ENCODE data around the gene CCDC201. TPM values are rescaled to one million over a fixed set of nuclear protein-coding genes. Genes with fewer than 3 reads are reported as not detected.

The CCDC201 gene
- polyA plus RNA-seq, 1 of the 3 experiments (the other 2 are of a cell fraction), result not detected

- TF ChIP-seq REST (IDR thresholded peaks at IDR 0.05; ENCODE audit: low read depth, low read length) (no peak), RAD21 (IDR thresholded peaks at IDR 0.05; ENCODE audit: low read length) (no peak), TCF12 (IDR thresholded peaks at IDR 0.05) (no peak)
Measured at GRCh38 chr7:45886931-45887667, 14.2 kb upstream of the CCDC201 start (continued).

DNA sequence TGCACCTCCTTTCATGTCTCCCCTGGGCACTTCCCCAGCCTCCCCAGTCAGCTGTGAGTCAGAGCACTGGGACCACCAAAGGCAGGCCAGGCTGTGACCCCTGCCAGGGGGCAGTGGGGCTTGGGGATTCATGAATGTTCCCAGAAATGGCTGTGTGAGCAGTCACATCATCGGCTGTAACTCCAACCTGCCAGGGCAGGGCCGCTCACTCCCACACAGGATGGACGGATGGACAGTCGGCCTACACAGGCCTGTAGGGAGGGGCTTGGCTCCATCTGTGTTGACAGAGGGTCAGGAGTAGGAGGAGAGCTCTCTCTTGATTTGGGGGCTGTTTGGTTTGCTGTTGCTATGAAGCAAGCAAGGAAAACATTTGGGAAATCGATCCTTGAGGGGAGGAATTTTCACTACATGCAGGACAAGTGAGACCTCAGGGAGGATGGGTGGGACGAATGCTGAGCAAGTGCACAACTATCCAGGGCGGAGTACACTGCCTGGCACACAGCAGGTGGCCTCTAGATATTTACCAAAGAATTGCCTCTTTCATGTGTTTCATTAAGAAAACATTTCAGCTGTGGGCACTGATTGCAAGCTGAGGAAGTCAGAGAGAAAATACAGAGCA is 12.5 kb upstream of the CCDC201 start:
- POLR2A ChIA-PET, result no interaction called here
- Histone ChIP-seq H3K27ac (ENCODE audit: low read depth in 2 of 2, low read length in 1 of 2) (no peak overlapping the region), H3K9ac (no peak overlapping the region), H3K36me3 (replicated peaks in 1 of 2; ENCODE audit: control insufficient read depth in 1 of 2, insufficient read depth in 2 of 2, low read length in 1 of 2) (no peaks in the 10 kb centered on the region), H3K4me1 (ENCODE audit: control insufficient read depth in 1 of 2, insufficient read depth in 2 of 2, low read depth in 1 of 2, low read length in 1 of 2) (peaks cover 0 to 8% of the 10 kb centered on the region in 2 experiments; a peak in 1 of 4 replicates), H3F3A (replicated peaks; ENCODE audit: insufficient read depth) (no peaks in the 10 kb centered on the region), H3K9me2 (no peaks in the 10 kb centered on the region), H4K20me1 (ENCODE audit: insufficient read depth) (no peaks in the 10 kb centered on the region), H3K4me2 (no peak overlapping the region), H3K79me2 (ENCODE audit: insufficient read depth) (no peaks in the 10 kb centered on the region), H2AFZ (ENCODE audit: low read depth) (no peak overlapping the region), H3K4me3 (ENCODE audit: low read depth in 2 of 2, low read length in 1 of 2) (no peak overlapping the region), H3K9me3 (no peaks in the 10 kb centered on the region), H3K27me3 (ENCODE audit: insufficient read depth) (peaks cover 7% of the 10 kb centered on the region; the same call in 1 of the 2 replicates)
- CTCF ChIA-PET, result interaction anchor here (0.5 to 2.4 kb wide), 5 partner anchors 16 to 1294 kb away, joined by 3 to 6 read pairs (median 4); no protein-coding TSS in a partner anchor
- WGBS (ENCODE audit: low lambda C conversion rate), result 60% methylated on average over 5 of the region's 7 CpGs
- DNase-seq, result no peak
- TF ChIP-seq YY1 (IDR thresholded peaks at IDR 0.05; ENCODE audit: low read depth) (no peak), RFX5 (IDR thresholded peaks at IDR 0.05; ENCODE audit: low read length) (no peak), ELF1 (IDR thresholded peaks at IDR 0.05) (no peak), RCOR1 (IDR thresholded peaks at IDR 0.05; ENCODE audit: low read length) (no peak), NRF1 (IDR thresholded peaks at IDR 0.05; ENCODE audit: low read depth, low read length) (no peak), EP300 (IDR thresholded peaks at IDR 0.05; ENCODE audit: borderline replicate concordance in 1 of 2, low read depth in 1 of 2, low read length in 1 of 2) (no peak), REST (IDR thresholded peaks at IDR 0.05; ENCODE audit: low read depth, low read length) (no peak), ZBTB33 (IDR thresholded peaks at IDR 0.05; ENCODE audit: borderline replicate concordance, low read depth) (no peak), FOXJ3 (CRISPR knock-in tag; IDR thresholded peaks at IDR 0.05) (no peak), MEF2A (IDR thresholded peaks at IDR 0.05; ENCODE audit: borderline replicate concordance, low read depth) (no peak), NFIC (IDR thresholded peaks at IDR 0.05; ENCODE audit: borderline replicate concordance) (no peak), SMC3 (IDR thresholded peaks at IDR 0.05; ENCODE audit: low read depth, low read length) (no peak), EZH2phosphoT487 (IDR thresholded peaks at IDR 0.05; ENCODE audit: borderline replicate concordance, low read depth) (no peak), PBX3 (IDR thresholded peaks at IDR 0.05) (no peak), MXI1 (IDR thresholded peaks at IDR 0.05; ENCODE audit: low read depth, low read length) (no peak), CHD2 (IDR thresholded peaks at IDR 0.05; ENCODE audit: low read length, partially characterized antibody) (no peak), FOSL2 (IDR thresholded peaks at IDR 0.05; ENCODE audit: borderline replicate concordance, low read depth) (no peak)
- TF ChIP-seq, protein P1, sequence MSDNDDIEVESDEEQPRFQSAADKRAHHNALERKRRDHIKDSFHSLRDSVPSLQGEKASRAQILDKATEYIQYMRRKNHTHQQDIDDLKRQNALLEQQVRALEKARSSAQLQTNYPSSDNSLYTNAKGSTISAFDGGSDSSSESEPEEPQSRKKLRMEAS (IDR thresholded peaks at IDR 0.05; ENCODE audit: low read depth), result no peak
